ENCODE data around the gene GRIN1.
"Not testable (repeated sequence)": the region's sequence is repeated elsewhere in the genome, so short reads cannot be mapped to it uniquely, and the experiment has no call there.

Gene GRIN1

GRCh38 chr9:137117269-137117731 lies 21.7 kb upstream of the GRIN1 start:
- no peak for TF ChIP-seq CTCF (conservative IDR thresholded peaks at IDR 0.05; ENCODE audit: low read depth, low read length)
- no peak overlapping the region for H3K4me3 ChIP-seq (ENCODE audit: low read depth, low read length)
- no peak for DNase-seq (ENCODE audit: low read depth)

- H3K4me3 ChIP-seq (ENCODE audit: low read depth, low read length); DNase-seq (ENCODE audit: low read depth): not testable (repeated sequence)
Measured at GRCh38 chr9:137118092-137118603, 20.8 kb upstream of the GRIN1 start.

- not testable (repeated sequence) for DNase-seq (ENCODE audit: low read depth)
Measured at GRCh38 chr9:137121927-137122795, 16.8 kb upstream of the GRIN1 start.

GRCh38 chr9:137122796-137123467 lies 16.0 kb upstream of the GRIN1 start:
- H3K4me3 ChIP-seq (ENCODE audit: low read depth, low read length); DNase-seq (ENCODE audit: low read depth): not testable (repeated sequence)

More at GRCh38 chr9:137121927-137122795, 16.8 kb upstream of the GRIN1 start:
- not testable (repeated sequence) for H3K4me3 ChIP-seq (ENCODE audit: low read depth, low read length)

- TF ChIP-seq CTCF (conservative IDR thresholded peaks at IDR 0.05; ENCODE audit: low read depth, low read length), result no peak
- no peak overlapping the region for H3K4me3 ChIP-seq (ENCODE audit: low read depth, low read length)
- no peak for DNase-seq (ENCODE audit: low read depth)
Measured at GRCh38 chr9:137123468-137123837, 15.5 kb upstream of the GRIN1 start.

- H3K4me3 ChIP-seq (ENCODE audit: low read depth, low read length); DNase-seq (ENCODE audit: low read depth): not testable (repeated sequence)
Measured at GRCh38 chr9:137123952-137124462, 14.9 kb upstream of the GRIN1 start.

GRCh38 chr9:137126786-137127185 lies 12.2 kb upstream of the GRIN1 start:
- no peak for TF ChIP-seq CTCF (conservative IDR thresholded peaks at IDR 0.05; ENCODE audit: low read depth, low read length)
- DNase-seq (ENCODE audit: low read depth), result no peak
- H3K4me3 ChIP-seq (ENCODE audit: low read depth, low read length), result no peak overlapping the region

- no peak overlapping the region for H3K4me3 ChIP-seq (ENCODE audit: low read depth, low read length)
- no peak for DNase-seq (ENCODE audit: low read depth)
- TF ChIP-seq CTCF (conservative IDR thresholded peaks at IDR 0.05; ENCODE audit: low read depth, low read length), result no peak
Measured at GRCh38 chr9:137127301-137128157, 11.4 kb upstream of the GRIN1 start.

All from choroid plexus epithelial cell (primary cell).